Subcutaneous abdominal adipose tissue (tissue), 5 donors: Measurements from ENCODE around the gene KRT83.

ENCODE experiments used
- H3K27ac ChIP-seq: one replicate; pipeline ENCODE4 v1.7.0; 2013; ENCODE audit warnings: low read depth, mild to moderate bottlenecking, inconsistent platforms, low read length, moderate library complexity
- H3K27me3 ChIP-seq, 5 donors: one replicate each; pipeline ENCODE4 v1.7.0; 2013; ENCODE audit warnings: low read length in 5 of 5, inconsistent platforms in 1 of 5; ENCODE audit not compliant: control insufficient read depth in 5 of 5, insufficient read depth in 4 of 5
- H3K36me3 ChIP-seq, 5 donors: one replicate each; pipeline ENCODE4 v1.7.0; 2013; ENCODE audit warnings: low read length in 5 of 5; ENCODE audit not compliant: control insufficient read depth in 5 of 5, insufficient read depth in 5 of 5
- H3K4me1 ChIP-seq, 5 donors: one replicate each; pipeline ENCODE4 v1.7.0; 2013; ENCODE audit warnings: low read length in 5 of 5, mild to moderate bottlenecking in 3 of 5, moderate library complexity in 1 of 5; ENCODE audit not compliant: control insufficient read depth in 5 of 5, insufficient read depth in 5 of 5
- H3K4me3 ChIP-seq, 5 donors: one replicate each; pipeline ENCODE4 v1.7.0; 2013; ENCODE audit warnings: low read length in 5 of 5, low read depth in 1 of 5
- H3K9ac ChIP-seq, 5 donors: one replicate each; pipeline ENCODE4 v1.7.0; 2013; ENCODE audit warnings: low read length in 5 of 5, mild to moderate bottlenecking in 4 of 5, moderate library complexity in 3 of 5
- H3K9me3 ChIP-seq, 5 donors: one replicate each; pipeline ENCODE4 v1.7.0; 2013; ENCODE audit warnings: low read length in 5 of 5; ENCODE audit not compliant: control insufficient read depth in 5 of 5
- donor health status: healthy.
- donor health status: healthy.
- donor health status: healthy.
- donor health status: healthy.
- donor health status: healthy.

Gene KRT83

DNA sequence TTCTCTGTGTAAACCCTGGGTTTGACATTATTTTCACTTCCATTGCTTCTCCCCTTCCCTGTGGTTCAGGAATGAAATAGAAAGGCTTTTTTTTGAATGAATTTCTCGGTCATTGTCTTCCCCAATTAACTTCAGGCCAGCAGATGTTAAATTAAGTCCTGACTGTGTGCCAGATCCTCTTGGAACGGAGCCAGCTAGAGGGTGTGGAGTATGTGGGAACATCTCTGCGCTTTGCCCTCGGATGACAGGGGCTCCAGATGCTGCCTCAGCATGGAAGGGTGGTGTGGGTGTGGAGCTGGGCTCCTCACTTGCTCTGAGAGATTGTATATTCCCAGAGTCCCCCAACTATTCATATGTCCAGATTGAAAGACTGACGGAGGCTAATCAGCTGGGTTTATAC lies 33.0 kb upstream of the KRT83 start:
- Histone ChIP-seq H3K36me3 (no peaks in the 10 kb centered on the region), H3K4me3 (no peak overlapping the region), H3K27ac (no peak overlapping the region), H3K9ac (no peak overlapping the region), H3K9me3 (no peaks in the 10 kb centered on the region), H3K4me1 (peaks cover 0 to 11% (median 7%) of the 10 kb centered on the region in 5 donors), H3K27me3 (peaks cover 0 to 26% (median 4%) of the 10 kb centered on the region in 5 donors)

DNA sequence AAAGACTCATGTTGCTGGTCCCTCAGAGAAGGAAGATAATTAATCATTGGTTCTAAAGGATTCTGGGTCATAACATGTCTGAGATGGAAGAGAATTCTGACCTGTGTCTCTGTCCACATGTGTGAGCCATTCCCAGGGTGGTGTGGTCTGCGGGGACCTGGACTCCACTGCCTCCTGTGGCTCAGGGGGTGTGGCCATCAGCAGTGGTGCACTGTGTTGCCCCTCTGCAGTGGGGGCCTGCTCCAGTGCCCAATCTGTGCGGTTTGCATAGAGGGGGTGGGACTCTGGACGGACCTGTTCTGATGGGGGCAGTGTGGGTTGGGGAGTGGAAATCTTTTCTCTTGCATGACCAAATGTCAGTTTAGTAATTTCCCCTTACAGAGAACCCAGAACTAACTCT lies 32.6 kb upstream of the KRT83 start:
- peaks cover 0 to 11% (median 7%) of the 10 kb centered on the region in 5 donors for H3K4me1 ChIP-seq
- no peaks in the 10 kb centered on the region for H3K36me3 ChIP-seq
- H3K4me3 ChIP-seq, result no peak overlapping the region
- H3K9ac ChIP-seq, result no peak overlapping the region
- H3K27me3 ChIP-seq, result peaks cover 0 to 26% (median 4%) of the 10 kb centered on the region in 5 donors
- H3K9me3 ChIP-seq, result no peaks in the 10 kb centered on the region
- H3K27ac ChIP-seq, result no peak overlapping the region

- Histone ChIP-seq H3K27me3 (peaks cover 0 to 20% (median 4%) of the 10 kb centered on the region in 5 donors), H3K27ac (no peak overlapping the region), H3K36me3 (no peaks in the 10 kb centered on the region)
These were observed 31.8 kb upstream of the KRT83 start for GRCh38 chr12:52352951-52353350.

DNA sequence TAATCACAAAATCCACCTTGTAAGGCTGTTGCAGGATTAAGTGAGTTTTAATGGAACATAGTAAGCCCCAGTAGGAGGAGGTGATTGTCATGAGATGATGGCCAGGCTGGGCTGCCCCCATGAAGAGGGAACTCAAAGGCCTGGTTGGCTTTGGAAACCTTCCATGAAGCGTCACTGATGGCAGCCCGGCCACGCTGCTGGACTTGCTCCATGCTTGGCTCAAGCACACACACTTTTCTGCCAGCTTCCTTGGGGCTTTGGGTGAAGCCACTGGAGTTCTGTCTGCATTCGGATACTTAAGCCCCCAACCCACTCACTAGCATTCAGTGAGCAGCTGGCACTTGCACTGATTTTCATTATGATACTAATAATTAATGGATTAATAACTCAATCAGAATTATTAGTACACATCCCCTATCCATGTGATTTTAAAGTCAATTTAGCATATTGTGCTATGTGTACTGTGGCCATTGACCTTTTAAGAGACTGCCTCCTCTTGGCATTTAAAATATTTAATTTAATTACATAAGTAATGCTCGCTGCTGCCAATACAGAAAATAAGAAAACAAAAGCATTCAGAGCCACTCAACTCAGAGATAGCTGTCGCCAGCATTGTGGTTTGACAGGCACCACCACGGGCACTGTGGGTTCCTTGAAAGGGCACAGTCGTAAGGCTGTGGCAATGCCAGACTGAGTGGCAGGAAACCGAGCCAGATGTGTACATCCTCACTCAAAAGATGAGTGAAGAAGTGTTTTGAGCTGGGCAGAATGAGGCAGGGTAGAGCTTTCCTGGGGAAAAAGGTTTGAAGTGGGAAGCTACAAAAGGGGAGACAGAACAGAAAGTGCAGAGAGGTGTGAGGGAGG lies 30.2 kb upstream of the KRT83 start:
- Histone ChIP-seq H3K4me1 (peaks cover 0 to 15% (median 7%) of the 10 kb centered on the region in 5 donors), H3K27ac (no peak overlapping the region), H3K4me3 (no peak overlapping the region), H3K36me3 (no peaks in the 10 kb centered on the region), H3K9me3 (no peaks in the 10 kb centered on the region), H3K27me3 (peaks cover 0 to 12% (median 4%) of the 10 kb centered on the region in 5 donors), H3K9ac (no peak overlapping the region)

More at GRCh38 chr12:52352951-52353350, 31.8 kb upstream of the KRT83 start:
- H3K4me3 ChIP-seq, result no peak overlapping the region
- H3K4me1 ChIP-seq, result peaks cover 0 to 11% (median 7%) of the 10 kb centered on the region in 5 donors
- no peak overlapping the region for H3K9ac ChIP-seq
- H3K9me3 ChIP-seq, result no peaks in the 10 kb centered on the region

GRCh38 chr12:52350786-52351185 lies 29.6 kb upstream of the KRT83 start:
- H3K4me1 ChIP-seq, result peaks cover 0 to 17% (median 7%) of the 10 kb centered on the region in 5 donors
- H3K9me3 ChIP-seq, result no peaks in the 10 kb centered on the region
- H3K4me3 ChIP-seq, result no peak overlapping the region
- H3K27ac ChIP-seq, result no peak overlapping the region
- no peak overlapping the region for H3K9ac ChIP-seq
- H3K36me3 ChIP-seq, result no peaks in the 10 kb centered on the region
- peaks cover 0 to 12% (median 4%) of the 10 kb centered on the region in 5 donors for H3K27me3 ChIP-seq

- Histone ChIP-seq H3K4me1 (peaks cover 0 to 17% (median 7%) of the 10 kb centered on the region in 5 donors), H3K9me3 (no peaks in the 10 kb centered on the region), H3K4me3 (no peak overlapping the region), H3K36me3 (no peaks in the 10 kb centered on the region), H3K27me3 (peaks cover 0 to 8% (median 0%) of the 10 kb centered on the region in 5 donors), H3K9ac (no peak overlapping the region), H3K27ac (no peak overlapping the region)
These were observed 28.9 kb upstream of the KRT83 start for GRCh38 chr12:52350021-52350620.

- H3K4me1 ChIP-seq, result peaks cover 0 to 17% (median 7%) of the 10 kb centered on the region in 5 donors
- H3K27me3 ChIP-seq, result peaks cover 0 to 3% (median 0%) of the 10 kb centered on the region in 5 donors
- no peaks in the 10 kb centered on the region for H3K36me3 ChIP-seq
- no peak overlapping the region for H3K4me3 ChIP-seq
- no peak overlapping the region for H3K27ac ChIP-seq
- no peak overlapping the region for H3K9ac ChIP-seq
- H3K9me3 ChIP-seq, result peaks cover 0 to 3% (median 2%) of the 10 kb centered on the region in 5 donors
These were observed 28.0 kb upstream of the KRT83 start for GRCh38 chr12:52349196-52349595.

- no peak overlapping the region for H3K27ac ChIP-seq
- no peak overlapping the region for H3K4me3 ChIP-seq
- peaks cover 0 to 17% (median 14%) of the 10 kb centered on the region in 5 donors for H3K9me3 ChIP-seq
- peaks cover 0 to 2% (median 0%) of the 10 kb centered on the region in 5 donors for H3K27me3 ChIP-seq
- H3K36me3 ChIP-seq, result no peaks in the 10 kb centered on the region
- H3K9ac ChIP-seq, result no peak overlapping the region
- peaks cover 0 to 17% (median 7%) of the 10 kb centered on the region in 5 donors for H3K4me1 ChIP-seq
These were observed 26.6 kb upstream of the KRT83 start for GRCh38 chr12:52347551-52348510.

DNA sequence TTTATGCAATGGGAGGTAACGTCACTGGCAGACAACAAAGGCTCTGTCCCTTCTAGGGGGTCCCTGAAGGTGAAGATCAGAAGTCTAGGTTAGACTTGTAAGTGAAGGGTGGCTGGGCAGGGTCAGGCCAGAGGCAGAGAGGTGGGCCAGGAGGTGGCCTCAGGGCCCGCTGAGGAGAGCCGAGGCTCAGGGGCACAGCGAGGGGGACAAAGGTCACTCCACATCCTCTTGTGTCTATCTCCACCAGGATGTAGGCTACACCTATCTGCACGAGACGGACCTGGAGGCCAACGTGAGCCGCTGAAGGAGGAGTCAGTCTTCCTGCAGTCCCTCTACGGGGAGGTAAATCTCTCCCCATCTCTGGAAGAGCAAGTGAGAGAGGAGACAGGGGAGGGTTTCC lies 25.8 kb upstream of the KRT83 start:
- Histone ChIP-seq H3K4me1 (peaks cover 0 to 17% (median 7%) of the 10 kb centered on the region in 5 donors), H3K9me3 (peaks cover 0 to 17% (median 14%) of the 10 kb centered on the region in 5 donors), H3K36me3 (no peaks in the 10 kb centered on the region), H3K27ac (no peak overlapping the region), H3K4me3 (no peak overlapping the region), H3K27me3 (no peaks in the 10 kb centered on the region), H3K9ac (no peak overlapping the region)
